K562 (cell line): ENCODE results near the gene FBLN7. TPM values are rescaled to one million over a fixed set of nuclear protein-coding genes. Genes with fewer than 3 reads are reported as not detected.

Experiments used
- ATAC-seq: fragments of 200-7000 bp; cut with Tn5 transposase; 3 replicates; pipeline ENCODE4 v1.9.1; 2020; ENCODE audit warnings: moderate library complexity
- BruUV-seq: library from RNA; stranded (reverse); fragments of 400-500 nt; replicated peaks from 2 replicates; lab custom pipeline; 2021; lab: Mats Ljungman, UMichigan
- CTCF ChIA-PET: fragments of 300-600 bp; formaldehyde crosslinking; extraction: SDS; loops from one replicate; lab custom pipeline; 2021; ENCODE audit warnings: low intra/inter-chr PET ratio; lab: Yijun Ruan, JAX
- POLR2A ChIA-PET: fragments of 300-600, 350-650 bp; sonication (Branson Sonifier 250); formaldehyde crosslinking; extraction: SDS; loops from one replicate; lab custom pipeline; 2021; ENCODE audit warnings: antibody characterized with exemption, inconsistent platforms; lab: Yijun Ruan, JAX
- DNase-seq, 4 experiments: peaks; one replicate each; pipeline versions ENCODE4 v3.0.0 to v3.0.0-alpha.2; 2011 to 2018; ENCODE audit warnings: low spot score in 3 of 4, mixed read lengths in 3 of 4; ENCODE audit errors: extremely low read depth in 1 of 4
- FAIRE-seq: peaks from 2 replicates; lab custom pipeline; 2011; peaks lifted over from hg19 to GRCh38; lab: Jason Lieb, UNC
- H2AFZ ChIP-seq: 2 replicates; pipeline ENCODE4 v1.6.0; 2011; ENCODE audit warnings: low read depth, low read length, control low read depth, inconsistent platforms
- H3K27ac ChIP-seq: fragments of 200-600 bp; 3 replicates; pipeline ENCODE4 v1.8.0; 2011; ENCODE audit warnings: low read depth, mild to moderate bottlenecking, control low read depth, inconsistent platforms, low read length, moderate library complexity, mixed read lengths; ENCODE audit errors: extremely low read depth
- H3K27me3 ChIP-seq, 2 experiments: fragments of 300-600 bp in 1 of 2; 2 replicates in 1 of 2; 3 replicates in 1 of 2; pipeline versions ENCODE4 v1.6.0 to v1.8.0; 2011; ENCODE audit warnings: inconsistent platforms in 2 of 2, low read length in 2 of 2, mild to moderate bottlenecking in 1 of 2, mixed read lengths in 1 of 2, moderate library complexity in 1 of 2; ENCODE audit not compliant: control insufficient read depth in 2 of 2, insufficient read depth in 2 of 2
- H3K36me3 ChIP-seq: fragments of 300-600 bp; 3 replicates; pipeline ENCODE4 v1.8.0; 2011; ENCODE audit warnings: mild to moderate bottlenecking, low read length, inconsistent platforms; ENCODE audit not compliant: control insufficient read depth, insufficient read depth
- H3K4me1 ChIP-seq, 2 experiments: fragments of 200-600 bp in 1 of 2; replicated peaks in 1 of 2; 2 replicates in 1 of 2; 3 replicates in 1 of 2; pipeline versions ENCODE4 v1.5.1 to v1.8.0; 2011; ENCODE audit warnings: inconsistent platforms in 2 of 2, low read length in 2 of 2, mild to moderate bottlenecking in 1 of 2, mixed read lengths in 1 of 2, moderate library complexity in 1 of 2; ENCODE audit not compliant: control insufficient read depth in 2 of 2, insufficient read depth in 2 of 2
- H3K4me2 ChIP-seq: 2 replicates; pipeline ENCODE4 v1.6.1; 2011; ENCODE audit warnings: low read length, control low read depth, inconsistent platforms, mixed read lengths; ENCODE audit not compliant: insufficient read depth
- H3K4me3 ChIP-seq: fragments of 200-600 bp; sonication (generic), shearing (Covaris generic); 2 replicates; pipeline ENCODE4 v1.5.1; 2016; ENCODE audit warnings: control low read depth, inconsistent platforms
- H3K79me2 ChIP-seq: fragments of 200-600 bp; 3 replicates; pipeline ENCODE4 v1.8.0; 2011; ENCODE audit warnings: low read length, inconsistent platforms; ENCODE audit not compliant: control insufficient read depth, insufficient read depth
- H3K9ac ChIP-seq, 2 experiments: 2 replicates each; pipeline versions ENCODE4 v1.6.0 to v1.6.1; 2011; ENCODE audit warnings: low read depth in 2 of 2, low read length in 2 of 2, control low read depth in 1 of 2, inconsistent platforms in 1 of 2, mild to moderate bottlenecking in 1 of 2, mixed read lengths in 1 of 2; ENCODE audit not compliant: insufficient read depth in 1 of 2
- H3K9me1 ChIP-seq: one replicate; pipeline ENCODE4 v1.6.0; 2011; ENCODE audit warnings: inconsistent platforms, mild to moderate bottlenecking, low read length, moderate library complexity; ENCODE audit not compliant: control insufficient read depth, insufficient read depth
- H3K9me3 ChIP-seq: replicated peaks from 2 replicates; pipeline ENCODE4 v1.5.1; 2011; ENCODE audit warnings: low read depth, low read length, inconsistent platforms; ENCODE audit not compliant: control insufficient read depth, insufficient read depth
- H4K20me1 ChIP-seq: replicated peaks from 2 replicates; pipeline ENCODE4 v1.6.1; 2011; ENCODE audit warnings: low read length, inconsistent platforms, mixed read lengths; ENCODE audit not compliant: control insufficient read depth, insufficient read depth
- CEBPB ChIP-seq: fragments of 450-650 bp; IDR thresholded peaks from 2 replicates; pipeline ENCODE4 v1.6.1; 2016; ENCODE audit warnings: missing genetic modification characterization, missing compliant biosample characterization
- CEBPG ChIP-seq, 3 experiments: fragments of 200-800 bp in 1 of 3; sonication (Bioruptor generic) in 1 of 3; sonication (generic) in 1 of 3; formaldehyde crosslinking in 1 of 3; IDR thresholded peaks in 2 of 3; conservative IDR thresholded peaks in 1 of 3; 2 replicates each; pipeline versions ENCODE4 v1.6.1 to v1.8.0; 2016 to 2022; ENCODE audit warnings: missing compliant biosample characterization in 2 of 3, missing genetic modification characterization in 2 of 3, mild to moderate bottlenecking in 1 of 3, missing genetic modification reagents in 1 of 3
- PHB2 ChIP-seq: fragments of 450-650 bp; IDR thresholded peaks from 2 replicates; pipeline ENCODE4 v1.6.1; 2017; ENCODE audit warnings: low read depth
- WGBS: fragments of 100-300 bp; shearing (Covaris generic); methylation state at CpG from one replicate; pipeline ENCODE4 v1.1.6; 2016; ENCODE audit warnings: low coverage, mixed read lengths; ENCODE audit not compliant: insufficient coverage; ENCODE audit errors: missing lambda C conversion rate; 5-methylcytosine and 5-hydroxymethylcytosine counted together
- in situ Hi-C: fragments of 300-500 bp; cut with MboI; formaldehyde crosslinking; loops from 4 replicates; pipeline ENCODE4 v1.15.0; 2018; ENCODE audit warnings: inconsistent platforms, mixed read lengths
- intact Hi-C: fragments of 100-400 bp; cut with micrococcal nuclease; formaldehyde crosslinking; loops from 2 replicates; pipeline ENCODE4 v1.14.2; 2022
- polyA plus RNA-seq, 8 experiments: library from polyadenylated mRNA; depleted of rRNA in 4 of 8; stranded (reverse) in 5 of 8; unstranded in 3 of 8; fragments of >200 nt; fragmentation: Nextera tagmentation in 2 of 8; fragmentation: Illumina TruSeq in 1 of 8; extraction: Ambion mirVana in 2 of 8; extraction: Trizol in 1 of 8; gene quantifications; 2 replicates each; pipeline versions ENCODE4 v1.2.1 to v1.2.3, GENCODE V29; 2011 to 2014; ENCODE audit warnings: inconsistent platforms in 1 of 8, missing spikeins in 1 of 8
- total RNA-seq, 7 experiments: library from RNA; depleted of rRNA in 6 of 7; stranded (reverse); fragments of >200 nt in 6 of 7; fragmentation: Illumina TruSeq in 2 of 7; extraction: Trizol in 2 of 7; gene quantifications; 2 replicates each; pipeline versions ENCODE4 v1.2.1 to v1.2.3, GENCODE V29; 2011 to 2021; ENCODE audit warnings: low replicate concordance in 1 of 7
- TF ChIP-seq, protein P1 (sequence below), 3 experiments: IDR thresholded peaks in 2 of 3; conservative IDR thresholded peaks in 1 of 3; 2 replicates each; pipeline ENCODE4 v1.5.1; 2011 to 2012; ENCODE audit warnings: low read length in 3 of 3, mild to moderate bottlenecking in 3 of 3, control low read depth in 2 of 3, improper control_type of control experiment in 1 of 3, inconsistent platforms in 1 of 3, low read depth in 1 of 3, mixed read lengths in 1 of 3, moderate library complexity in 1 of 3; ENCODE audit not compliant: insufficient read depth in 2 of 3
- TF ChIP-seq, protein P2 (sequence below): fragments of 250-450 bp; sonication (Bioruptor Pico); IDR thresholded peaks from 2 replicates; pipeline ENCODE4 v1.4.0; 2020

The FBLN7 gene
- total and polyA plus RNA-seq, 9 of the 15 experiments (the other 6 are each of a cell fraction or from before 2014, with no cell fraction given) = 0.13 TPM; not detected in 8

DNA sequence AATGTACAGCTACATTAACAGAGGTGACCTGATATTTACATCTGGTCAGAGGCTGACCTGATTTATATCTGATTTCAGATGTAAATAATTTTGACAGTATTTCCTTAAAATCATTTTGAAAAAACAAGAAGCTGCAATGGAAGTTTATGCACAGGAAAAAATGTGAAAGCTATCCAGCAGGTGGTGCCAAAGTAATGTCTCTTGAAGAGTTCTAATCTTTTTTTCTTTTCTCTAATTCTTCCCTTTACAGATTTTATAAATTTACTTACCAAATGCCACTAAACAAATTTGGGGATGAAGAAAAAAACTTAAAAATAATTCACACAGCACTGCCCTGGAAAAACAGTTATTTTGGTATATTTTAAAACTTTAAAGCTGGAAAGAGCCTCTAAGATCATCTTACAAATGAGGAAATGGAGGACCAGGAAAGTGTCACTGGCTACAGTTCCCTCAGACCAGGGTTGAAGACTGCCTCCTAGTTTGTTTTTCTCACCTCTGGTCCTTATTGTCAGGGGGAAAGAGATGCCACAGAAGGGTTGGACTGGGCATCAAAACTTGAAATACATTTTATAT is 16.4 kb upstream of the FBLN7 start (continued):
- TF ChIP-seq, protein P1, sequence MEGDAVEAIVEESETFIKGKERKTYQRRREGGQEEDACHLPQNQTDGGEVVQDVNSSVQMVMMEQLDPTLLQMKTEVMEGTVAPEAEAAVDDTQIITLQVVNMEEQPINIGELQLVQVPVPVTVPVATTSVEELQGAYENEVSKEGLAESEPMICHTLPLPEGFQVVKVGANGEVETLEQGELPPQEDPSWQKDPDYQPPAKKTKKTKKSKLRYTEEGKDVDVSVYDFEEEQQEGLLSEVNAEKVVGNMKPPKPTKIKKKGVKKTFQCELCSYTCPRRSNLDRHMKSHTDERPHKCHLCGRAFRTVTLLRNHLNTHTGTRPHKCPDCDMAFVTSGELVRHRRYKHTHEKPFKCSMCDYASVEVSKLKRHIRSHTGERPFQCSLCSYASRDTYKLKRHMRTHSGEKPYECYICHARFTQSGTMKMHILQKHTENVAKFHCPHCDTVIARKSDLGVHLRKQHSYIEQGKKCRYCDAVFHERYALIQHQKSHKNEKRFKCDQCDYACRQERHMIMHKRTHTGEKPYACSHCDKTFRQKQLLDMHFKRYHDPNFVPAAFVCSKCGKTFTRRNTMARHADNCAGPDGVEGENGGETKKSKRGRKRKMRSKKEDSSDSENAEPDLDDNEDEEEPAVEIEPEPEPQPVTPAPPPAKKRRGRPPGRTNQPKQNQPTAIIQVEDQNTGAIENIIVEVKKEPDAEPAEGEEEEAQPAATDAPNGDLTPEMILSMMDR (IDR thresholded peaks at IDR 0.05 in 2 of 3, conservative IDR thresholded peaks at IDR 0.05 in 1 of 3; ENCODE audit: insufficient read depth in 2 of 3, low read depth in 1 of 3, low read length in 3 of 3) = peak; percentile 43 to 78 (median 44); a peak in 4 of 6 replicates

DNA sequence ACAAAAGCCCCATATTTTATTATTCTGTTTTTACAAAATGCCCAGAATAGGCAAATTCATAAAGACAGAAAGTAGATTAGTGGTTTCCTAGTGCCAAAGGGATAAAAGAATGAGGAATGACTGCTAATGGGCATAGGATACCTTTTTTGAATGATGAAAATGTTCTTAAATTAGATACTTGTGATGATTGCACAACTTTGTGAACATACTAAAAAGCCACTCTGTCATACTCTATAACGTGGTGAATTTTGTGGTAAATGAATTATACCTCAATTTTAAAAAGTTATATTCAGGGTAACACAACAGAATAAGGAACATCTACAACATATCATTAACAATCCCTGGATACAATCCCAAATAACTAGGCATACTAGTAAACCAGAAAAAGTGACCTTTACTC is 9.1 kb upstream of the FBLN7 start:
- FAIRE-seq = no peak
- ChIA-PET CTCF (no interaction called here), POLR2A (no interaction called here)
- TF ChIP-seq CEBPB (peak; percentile 81), PHB2 (no peak), CEBPG (CRISPR knock-in tag; IDR thresholded peaks at IDR 0.05) (no peak), CEBPG (tag; conservative IDR thresholded peaks at IDR 0.05 in 1 of 2, IDR thresholded peaks at IDR 0.05 in 1 of 2) (peak in 1 of 2 experiments; percentile 29; a peak in 1 of 4 replicates)
- TF ChIP-seq, protein P2, sequence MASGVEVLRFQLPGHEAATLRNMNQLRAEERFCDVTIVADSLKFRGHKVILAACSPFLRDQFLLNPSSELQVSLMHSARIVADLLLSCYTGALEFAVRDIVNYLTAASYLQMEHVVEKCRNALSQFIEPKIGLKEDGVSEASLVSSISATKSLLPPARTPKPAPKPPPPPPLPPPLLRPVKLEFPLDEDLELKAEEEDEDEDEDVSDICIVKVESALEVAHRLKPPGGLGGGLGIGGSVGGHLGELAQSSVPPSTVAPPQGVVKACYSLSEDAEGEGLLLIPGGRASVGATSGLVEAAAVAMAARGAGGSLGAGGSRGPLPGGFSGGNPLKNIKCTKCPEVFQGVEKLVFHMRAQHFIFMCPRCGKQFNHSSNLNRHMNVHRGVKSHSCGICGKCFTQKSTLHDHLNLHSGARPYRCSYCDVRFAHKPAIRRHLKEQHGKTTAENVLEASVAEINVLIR = no peak
- Histone ChIP-seq H3K4me3 (no peak overlapping the region), H3K27me3 (no peaks in the 10 kb centered on the region), H3K9me1 (no peaks in the 10 kb centered on the region), H4K20me1 (no peaks in the 10 kb centered on the region), H2AFZ (no peak overlapping the region), H3K27ac (no peak overlapping the region), H3K9ac (no peak overlapping the region), H3K79me2 (no peaks in the 10 kb centered on the region), H3K36me3 (no peaks in the 10 kb centered on the region), H3K9me3 (no peaks in the 10 kb centered on the region), H3K4me1 (no peaks in the 10 kb centered on the region), H3K4me2 (no peak overlapping the region)
- intact Hi-C loops (no loop called here), in situ Hi-C loops (loop anchor here (10.0 kb wide), 1 partner anchor 456 kb away; the partner anchor contains the start of gene CHCHD5)
- no peak for DNase-seq
- no peak for ATAC-seq
- WGBS = 15% methylated on average over 1 of the region's 1 CpG
- no TSS peak for BruUV-seq
